RPMI8226 (cell line): Measurements from ENCODE around the gene DNAJC24.

Experiments
- DNase-seq: peaks from one replicate; pipeline ENCODE4 v3.0.0-alpha.2; 2015

DNAJC24 gene

GRCh38 chr11:31417357-31417756 is 47.7 kb downstream of the DNAJC24 start:
- DNase-seq = no peak

- DNase-seq = no peak
Observed at GRCh38 chr11:31417816-31418215, 48.2 kb downstream of the DNAJC24 start.

- DNase-seq = no peak
Observed at GRCh38 chr11:31419138-31419537, 49.5 kb downstream of the DNAJC24 start.

DNA sequence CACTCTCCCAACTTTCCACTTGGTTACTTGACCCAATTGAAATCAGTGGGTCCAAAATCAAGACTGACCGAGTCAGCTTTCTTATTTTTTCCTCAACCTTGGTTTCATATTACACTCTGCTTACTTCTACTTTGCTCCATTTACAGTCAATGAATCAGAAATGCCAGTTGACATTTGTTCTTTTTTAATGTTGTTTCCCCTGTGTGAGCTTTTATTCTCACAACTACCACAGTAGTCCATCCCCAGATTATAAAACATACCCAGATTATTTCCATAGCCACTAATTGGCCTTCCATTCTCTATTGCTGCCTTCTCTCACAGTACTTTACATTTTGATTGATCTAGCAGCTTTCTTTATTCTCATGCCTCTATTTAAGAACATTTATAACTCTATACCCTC is 50.0 kb downstream of the DNAJC24 start:
- no peak for DNase-seq

- DNase-seq = no peak
Observed at GRCh38 chr11:31421820-31422219, 52.2 kb downstream of the DNAJC24 start.

DNA sequence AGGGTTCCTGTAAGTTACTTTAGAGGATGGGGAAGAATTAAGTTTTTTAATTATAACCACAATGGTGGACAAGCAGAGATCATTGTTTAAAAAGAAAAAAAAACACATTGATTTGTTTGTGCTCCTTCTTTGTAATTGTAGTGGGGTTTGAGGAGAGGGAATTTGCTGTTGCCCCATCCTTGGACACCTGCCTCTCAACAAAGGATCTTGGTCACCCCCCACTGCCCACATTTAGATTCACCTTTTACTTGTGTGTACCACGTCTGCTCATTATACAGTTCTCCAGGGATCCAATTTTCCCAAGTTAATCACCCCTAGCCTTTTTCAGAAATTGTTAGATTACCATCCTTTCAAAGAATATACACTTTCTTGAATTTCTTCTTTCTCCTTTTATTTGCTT is 53.0 kb downstream of the DNAJC24 start:
- no peak for DNase-seq

- DNase-seq = no peak
Observed at GRCh38 chr11:31424652-31425051, 55.0 kb downstream of the DNAJC24 start.

DNA sequence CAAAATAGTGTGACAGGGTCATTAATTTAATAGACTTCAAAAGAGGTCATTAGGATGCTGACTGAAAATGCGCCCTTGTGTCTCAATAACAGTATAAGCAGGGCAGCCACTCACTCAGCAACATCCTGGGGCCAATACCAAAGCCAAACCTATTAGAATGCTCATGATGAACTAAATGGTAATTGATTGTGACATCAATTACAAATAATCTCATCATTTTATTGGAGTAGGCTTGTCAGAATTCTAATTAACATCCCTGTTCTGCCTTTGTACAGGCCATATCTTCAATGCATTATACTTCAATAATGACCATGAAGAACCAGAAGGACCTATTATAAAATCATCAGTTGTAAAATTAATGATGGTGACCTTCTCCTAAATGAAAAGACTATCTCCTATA is 64.2 kb downstream of the DNAJC24 start:
- no peak for DNase-seq

- DNase-seq = no peak
Observed at GRCh38 chr11:31437742-31438435, 68.2 kb downstream of the DNAJC24 start.

DNA sequence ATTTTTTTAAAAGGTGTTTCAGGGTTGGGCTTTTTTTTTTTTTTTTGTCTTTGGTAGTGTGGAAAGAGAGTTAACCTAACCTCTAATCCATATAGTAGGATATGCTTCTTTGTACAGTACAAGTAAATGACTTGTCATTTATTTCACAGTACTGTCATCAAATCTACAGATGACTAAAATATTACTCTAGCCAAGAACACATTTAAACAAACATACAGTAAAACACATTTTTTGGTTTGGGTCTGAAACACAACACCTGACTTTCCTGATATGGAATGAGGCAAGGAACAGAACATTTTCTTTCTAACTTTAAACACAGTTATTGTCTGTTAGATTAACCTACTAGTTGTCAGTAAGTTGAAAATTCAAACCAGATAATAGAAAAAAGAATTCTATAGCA is 71.6 kb downstream of the DNAJC24 start:
- no peak for DNase-seq

DNA sequence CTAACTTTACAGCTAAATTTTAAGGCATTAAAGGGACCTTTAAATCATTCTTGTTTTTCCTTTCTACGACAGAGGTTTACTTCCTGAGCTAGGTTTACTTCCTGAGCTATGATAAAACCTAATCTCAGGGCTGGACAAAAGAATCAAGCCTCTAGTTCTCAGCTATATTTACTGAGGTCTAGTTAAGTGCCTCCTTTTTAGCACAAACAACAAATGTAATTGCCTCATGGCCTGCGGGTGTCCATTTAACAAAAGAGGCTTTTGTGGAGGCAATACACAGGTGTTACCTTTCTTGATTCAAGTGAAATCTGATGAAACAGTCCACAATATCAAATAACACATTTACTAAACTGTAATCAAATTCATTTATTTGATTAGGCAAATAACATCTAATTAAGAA is 72.4 kb downstream of the DNAJC24 start:
- no peak for DNase-seq

DNA sequence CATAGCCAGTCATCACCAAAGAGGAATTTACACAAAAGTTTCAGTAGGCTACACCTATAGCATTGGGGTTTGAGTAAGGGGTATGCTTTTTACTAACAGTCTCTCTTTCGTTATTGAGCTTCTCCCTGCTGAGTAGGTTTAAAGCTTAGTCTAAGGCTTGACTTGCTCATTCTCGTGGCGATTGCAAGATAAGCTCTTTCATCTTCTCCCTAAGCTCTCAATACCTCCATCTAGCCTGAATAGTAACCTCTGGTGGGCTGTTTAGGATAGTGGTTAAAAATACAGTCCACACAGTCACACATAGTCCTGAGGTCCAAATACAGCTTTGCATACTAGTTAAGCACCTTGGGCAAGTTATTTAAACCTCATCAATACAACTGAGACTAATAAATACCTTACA is 74.1 kb downstream of the DNAJC24 start:
- no peak for DNase-seq

DNA sequence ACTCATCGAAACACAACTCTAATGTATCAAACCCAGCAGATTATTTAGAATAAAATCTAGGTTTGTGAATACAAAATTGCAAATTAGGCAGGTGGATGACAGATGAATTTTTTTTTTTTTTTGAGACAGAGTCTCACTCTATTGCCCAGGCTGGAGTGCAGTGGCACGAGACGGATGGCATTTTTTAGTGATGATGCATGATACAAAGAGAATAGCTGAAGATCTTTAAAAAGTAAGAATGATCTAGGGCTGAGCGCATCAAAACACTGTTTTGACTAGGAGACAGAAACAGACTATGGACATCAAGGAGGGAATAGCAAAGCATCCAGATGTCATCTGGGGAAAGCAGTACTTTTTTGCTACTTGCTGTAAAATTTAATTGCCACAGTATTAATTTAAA is 76.0 kb downstream of the DNAJC24 start:
- DNase-seq = no peak

- DNase-seq = no peak
Observed at GRCh38 chr11:31449040-31449439, 79.4 kb downstream of the DNAJC24 start.

DNA sequence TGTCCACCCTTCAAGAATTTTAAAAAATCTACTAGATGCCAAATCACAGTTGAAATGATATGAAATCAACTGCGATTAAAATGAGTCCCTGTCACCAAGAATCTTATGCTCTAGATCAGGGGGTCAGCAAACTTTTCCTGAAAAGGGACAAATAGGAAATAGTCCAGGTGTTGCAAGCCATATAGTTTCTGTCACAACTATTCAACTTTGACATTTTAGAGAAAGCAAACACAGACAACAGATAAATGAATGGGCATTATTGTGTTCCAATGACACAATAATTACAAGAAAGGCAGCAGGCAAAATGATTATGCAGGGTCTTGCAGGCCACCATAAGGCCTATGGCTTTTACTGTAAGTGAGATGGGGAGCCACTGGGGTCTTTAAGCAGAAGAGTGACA is 81.2 kb downstream of the DNAJC24 start:
- no peak for DNase-seq

GRCh38 chr11:31455177-31455576 is 85.5 kb downstream of the DNAJC24 start:
- no peak for DNase-seq

- DNase-seq = no peak
Observed at GRCh38 chr11:31464436-31464835, 94.8 kb downstream of the DNAJC24 start.

DNA sequence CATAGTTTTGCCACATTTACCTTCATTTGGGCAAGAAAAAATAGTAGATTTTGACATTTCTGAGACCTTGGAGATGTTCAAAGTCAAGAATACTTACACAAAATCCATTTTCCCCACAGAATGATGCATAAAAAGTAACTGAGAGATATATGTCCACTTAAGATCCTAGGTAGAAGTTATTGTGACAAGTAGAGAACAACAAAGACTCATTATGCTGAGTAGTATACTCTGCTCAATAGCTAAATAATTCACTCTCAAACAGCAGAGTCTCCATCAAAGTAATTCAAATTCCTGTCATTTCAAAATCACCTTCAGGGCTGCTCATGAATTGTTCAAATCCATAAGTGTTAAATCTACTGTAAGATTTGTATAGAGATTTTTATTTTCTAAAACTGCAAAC is 104.4 kb downstream of the DNAJC24 start:
- no peak for DNase-seq

DNA sequence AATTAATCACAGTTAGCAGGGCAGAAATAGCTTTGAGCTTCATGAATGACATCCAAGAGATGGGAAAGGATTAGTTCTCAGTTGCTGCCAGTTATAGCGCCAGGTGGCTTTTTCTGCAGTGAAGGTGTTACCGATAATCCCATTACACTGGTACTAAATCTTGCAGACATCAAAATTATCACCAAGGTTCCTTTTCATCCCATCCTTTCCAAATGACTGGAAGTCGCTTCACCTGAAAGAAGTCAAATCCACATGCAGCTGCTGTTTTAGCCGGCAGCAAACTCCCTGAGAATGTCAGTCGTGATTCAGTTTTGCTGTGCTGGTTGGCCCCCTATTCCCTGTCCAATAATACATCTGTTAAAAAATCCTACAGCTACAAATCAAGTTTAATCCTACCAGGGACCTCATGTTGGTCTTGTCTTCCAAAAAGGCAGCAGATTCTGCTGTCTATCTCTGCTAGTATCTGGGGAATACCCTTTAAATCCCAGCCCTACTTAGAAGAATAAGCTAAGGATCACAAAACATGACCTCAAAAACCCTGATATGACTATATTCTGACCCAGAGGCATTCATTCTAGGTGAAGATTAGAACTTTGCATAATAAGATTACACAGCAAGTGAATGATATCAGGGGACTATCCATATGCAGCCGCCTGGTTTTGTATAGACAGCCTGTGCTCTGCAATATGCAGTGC is 108.0 kb downstream of the DNAJC24 start:
- no peak for DNase-seq

GRCh38 chr11:31478223-31478590 is 108.5 kb downstream of the DNAJC24 start:
- no peak for DNase-seq

DNA sequence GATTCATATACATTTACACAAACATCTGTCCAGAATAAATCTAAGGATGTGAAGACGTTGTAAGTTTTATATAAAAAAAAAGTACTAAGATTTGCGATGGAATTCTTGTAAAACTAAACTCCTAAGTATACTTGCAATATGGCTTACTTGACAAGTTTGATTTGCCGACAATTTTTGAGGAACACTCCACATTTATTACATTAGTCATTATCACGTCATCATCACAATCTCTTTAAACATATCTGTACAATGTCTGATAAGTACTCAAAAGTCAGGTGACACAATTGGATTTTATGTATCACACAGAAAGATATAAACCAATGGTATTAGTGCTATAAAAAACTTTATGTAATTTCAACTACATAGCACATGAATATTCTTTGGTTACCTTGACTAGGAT is 109.4 kb downstream of the DNAJC24 start:
- no peak for DNase-seq

GRCh38 chr11:31480930-31481329 is 111.3 kb downstream of the DNAJC24 start:
- DNase-seq = no peak
